LoVo (cell line): ENCODE data around the gene PAM16.

Experiments used
- DNase-seq: peaks from one replicate; pipeline ENCODE4 v3.0.0-alpha.2; 2016; ENCODE audit warnings: low spot score

PAM16 gene

GRCh38 chr16:4383591-4384444, 32.7 kb upstream of the PAM16 start:
- no peak for DNase-seq

GRCh38 chr16:4382795-4383357, 31.8 kb upstream of the PAM16 start:
- DNase-seq = no peak

GRCh38 chr16:4381935-4382794, 31.0 kb upstream of the PAM16 start:
- no peak for DNase-seq

- no peak for DNase-seq
Measured at GRCh38 chr16:4381072-4381934, 30.2 kb upstream of the PAM16 start.

- no peak for DNase-seq
Measured at GRCh38 chr16:4380119-4381063, 29.3 kb upstream of the PAM16 start.

- DNase-seq = no peak
Measured at GRCh38 chr16:4378999-4379690, 28.0 kb upstream of the PAM16 start.

- DNase-seq = no peak
Measured at GRCh38 chr16:4378161-4378666, 27.1 kb upstream of the PAM16 start.

GRCh38 chr16:4377573-4378154, 26.5 kb upstream of the PAM16 start:
- no peak for DNase-seq

GRCh38 chr16:4376893-4377572, 25.9 kb upstream of the PAM16 start:
- DNase-seq = no peak

GRCh38 chr16:4376126-4376892, 25.2 kb upstream of the PAM16 start:
- DNase-seq = no peak

- DNase-seq = no peak
Measured at GRCh38 chr16:4375717-4376116, 24.6 kb upstream of the PAM16 start.

GRCh38 chr16:4373909-4374742, 23.0 kb upstream of the PAM16 start:
- DNase-seq = no peak

- no peak for DNase-seq
Measured at GRCh38 chr16:4373356-4373908, 22.3 kb upstream of the PAM16 start.

GRCh38 chr16:4372578-4373355, 21.6 kb upstream of the PAM16 start:
- no peak for DNase-seq

GRCh38 chr16:4372001-4372577, 21.0 kb upstream of the PAM16 start:
- DNase-seq = no peak
